HG02943 (cell line): ENCODE results near the gene DYNC1I1.
A peak's percentile ranks its signal among the peaks of the same experiment; 100 is the strongest.

Source experiments
- ATAC-seq: cut with Tn5 transposase; IDR thresholded peaks from one replicate; pipeline ENCODE4 v1.9.1; 2021; ENCODE audit warnings: mild to moderate bottlenecking, low read depth, moderate library complexity; ENCODE audit not compliant: unreplicated experiment

The DYNC1I1 gene

DNA sequence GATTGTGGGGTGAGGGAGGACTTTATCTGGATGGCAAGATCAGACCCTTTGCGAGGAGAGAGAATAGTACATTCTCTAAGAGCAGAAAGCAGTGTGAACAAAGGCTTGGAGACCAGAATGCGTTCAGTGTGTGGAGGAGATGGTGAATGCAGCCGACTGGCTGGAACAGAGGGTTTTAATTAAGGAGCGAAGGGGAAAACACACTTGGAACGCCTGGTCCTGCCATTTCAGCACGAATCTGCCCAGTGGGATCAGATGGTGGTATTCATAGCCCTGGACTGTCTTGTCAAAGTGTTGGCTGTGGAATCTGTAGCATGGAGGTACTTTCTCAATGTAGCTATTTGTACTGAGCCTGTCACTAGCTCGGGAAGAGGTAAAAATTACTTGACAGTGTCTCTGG is 288.7 kb downstream of the DYNC1I1 start:
- ATAC-seq, result no peak

DNA sequence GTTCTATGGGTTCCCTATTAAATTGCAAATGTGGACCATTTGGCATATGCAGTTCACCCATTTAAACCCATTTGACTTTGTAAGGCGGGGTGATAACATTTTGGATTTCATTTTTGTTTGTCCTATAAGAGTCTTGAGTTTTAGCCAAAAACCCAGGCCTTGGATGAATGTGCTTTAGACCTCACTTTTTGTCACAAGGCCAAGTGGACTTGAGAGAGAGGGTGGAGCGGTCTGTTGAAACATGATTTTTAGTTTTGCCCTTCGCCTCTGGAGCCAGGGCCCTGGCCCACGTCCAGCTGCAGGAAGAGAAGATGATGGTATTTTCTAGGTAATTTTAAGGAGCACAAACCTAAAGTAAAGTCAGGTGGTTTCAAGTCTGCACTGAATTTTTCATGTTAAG is 289.5 kb downstream of the DYNC1I1 start:
- no peak for ATAC-seq

DNA sequence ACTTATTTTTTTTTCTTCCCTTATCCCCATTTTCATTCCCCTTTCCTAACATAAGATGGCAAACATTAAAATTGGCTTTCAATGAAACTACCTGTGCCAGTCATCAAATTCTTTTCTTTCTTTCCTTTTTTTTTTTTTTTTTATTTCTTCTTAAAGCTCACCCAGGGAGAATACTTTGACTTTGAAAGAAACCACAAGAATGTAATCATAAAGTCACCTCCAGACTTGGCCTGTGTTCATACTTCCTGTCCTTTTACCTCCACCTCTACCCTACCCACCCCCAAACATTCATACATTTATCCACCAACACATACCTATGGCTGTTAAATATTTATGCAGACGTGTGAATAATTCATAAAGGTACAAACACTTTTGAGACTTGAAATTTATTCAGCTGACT is 295.0 kb downstream of the DYNC1I1 start:
- no peak for ATAC-seq

- no peak for ATAC-seq
Observed at GRCh38 chr7:96069401-96069800, 297.0 kb downstream of the DYNC1I1 start.

- ATAC-seq, result no peak
Observed at GRCh38 chr7:96074871-96075270, 302.5 kb downstream of the DYNC1I1 start.

- peak; percentile 84 for ATAC-seq
Observed at GRCh38 chr7:96075510-96076349, 303.4 kb downstream of the DYNC1I1 start.

GRCh38 chr7:96076350-96076707 is 304.0 kb downstream of the DYNC1I1 start:
- no peak for ATAC-seq

DNA sequence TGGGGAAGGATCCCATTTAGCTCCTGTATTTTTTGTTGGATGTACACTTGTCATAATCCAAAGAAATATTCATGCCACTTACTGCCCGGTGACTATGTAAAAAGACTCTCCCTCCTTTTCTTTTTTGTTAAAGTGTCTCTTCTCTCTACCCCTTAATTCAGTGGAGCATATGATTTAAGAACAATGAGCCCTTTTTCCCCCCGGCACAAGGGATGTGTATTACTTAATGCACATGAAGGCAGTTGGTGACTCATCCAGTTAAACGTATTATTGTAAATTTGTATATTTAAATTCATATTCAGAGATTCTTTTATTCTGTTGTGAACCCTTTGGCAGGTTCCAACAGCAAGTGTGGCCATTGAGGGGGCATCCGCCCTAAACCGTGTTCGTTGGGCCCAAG is 307.7 kb downstream of the DYNC1I1 start:
- no peak for ATAC-seq

- ATAC-seq, result no peak
Observed at GRCh38 chr7:96084881-96085553, 312.7 kb downstream of the DYNC1I1 start.

GRCh38 chr7:96085953-96086352 is 313.6 kb downstream of the DYNC1I1 start:
- ATAC-seq, result no peak

DNA sequence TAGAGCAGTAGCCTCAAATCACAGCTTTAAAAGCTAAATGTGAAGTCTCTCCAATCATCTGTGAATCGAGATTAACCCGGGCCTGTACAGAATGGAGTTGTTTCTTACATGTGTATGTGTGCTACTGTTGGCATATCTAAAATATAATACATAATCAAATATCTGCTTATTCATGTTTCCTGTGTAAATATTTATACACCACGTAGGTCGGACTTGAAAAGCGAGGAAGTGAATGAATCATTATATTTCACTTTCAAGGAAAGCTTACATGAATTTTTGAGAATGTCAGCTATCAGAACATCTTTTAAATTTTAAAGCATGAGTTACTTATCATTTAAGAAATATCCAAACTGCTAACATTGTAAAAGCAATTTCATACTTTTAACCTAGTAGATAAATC is 316.2 kb downstream of the DYNC1I1 start:
- no peak for ATAC-seq

- ATAC-seq, result no peak
Observed at GRCh38 chr7:96089511-96089910, 317.2 kb downstream of the DYNC1I1 start.

DNA sequence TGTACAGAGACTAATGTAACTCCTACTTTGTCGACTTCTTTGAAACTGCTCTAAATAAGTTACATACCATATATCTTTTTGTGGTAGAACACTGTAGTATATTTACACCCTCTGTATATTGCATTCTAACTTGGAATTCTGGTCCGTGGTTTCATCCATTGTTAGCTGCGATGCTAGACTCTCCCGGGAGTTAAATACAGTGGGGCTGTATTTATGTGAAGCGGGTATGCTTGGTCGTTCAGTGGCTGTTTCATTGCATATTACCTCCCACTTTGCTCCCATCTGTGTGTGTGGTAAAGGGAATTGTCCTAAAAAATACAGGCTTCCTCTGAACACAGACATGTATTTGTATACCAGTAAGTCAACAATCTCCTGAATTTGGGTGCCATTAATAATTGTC is 318.4 kb downstream of the DYNC1I1 start:
- no peak for ATAC-seq

- ATAC-seq, result no peak
Observed at GRCh38 chr7:96093435-96093834, 321.1 kb downstream of the DYNC1I1 start.

DNA sequence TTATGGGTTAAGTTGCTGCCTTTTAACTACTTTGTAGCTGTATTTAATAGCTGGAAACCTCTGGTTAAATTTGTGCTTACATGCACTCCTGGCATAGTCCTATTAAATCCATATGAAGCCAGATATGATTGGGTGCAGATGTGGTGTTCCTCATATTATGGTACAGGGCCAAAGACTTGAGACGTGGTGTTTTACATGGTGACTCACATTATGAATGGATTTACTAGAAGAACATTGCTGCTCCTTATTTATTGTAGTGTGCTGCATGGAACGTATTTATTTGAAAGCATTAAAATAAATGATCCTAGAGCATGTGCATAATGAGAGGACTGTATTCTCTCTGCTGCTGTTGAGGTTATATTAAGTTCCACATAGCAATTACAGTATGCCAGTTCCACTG is 325.5 kb downstream of the DYNC1I1 start:
- no peak for ATAC-seq

DNA sequence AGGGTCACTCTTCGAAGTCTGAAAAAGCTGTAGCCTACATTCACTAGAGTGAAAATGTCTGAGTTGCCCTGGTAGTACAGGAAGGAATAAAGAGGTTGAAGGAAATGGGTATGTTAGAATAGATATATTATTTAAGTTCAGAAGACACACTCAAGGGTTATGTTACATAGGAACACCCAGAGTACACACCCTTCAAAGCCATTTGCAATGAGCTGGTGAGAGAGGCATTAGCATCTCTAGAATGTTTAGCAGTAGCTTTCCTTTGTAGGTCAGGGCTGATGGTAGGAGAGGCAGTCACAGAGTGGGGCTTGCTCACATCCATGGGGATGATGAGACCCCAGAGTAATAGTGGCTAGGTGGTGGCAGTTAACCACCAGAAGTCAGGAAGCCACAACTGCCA is 328.4 kb downstream of the DYNC1I1 start:
- no peak for ATAC-seq

DNA sequence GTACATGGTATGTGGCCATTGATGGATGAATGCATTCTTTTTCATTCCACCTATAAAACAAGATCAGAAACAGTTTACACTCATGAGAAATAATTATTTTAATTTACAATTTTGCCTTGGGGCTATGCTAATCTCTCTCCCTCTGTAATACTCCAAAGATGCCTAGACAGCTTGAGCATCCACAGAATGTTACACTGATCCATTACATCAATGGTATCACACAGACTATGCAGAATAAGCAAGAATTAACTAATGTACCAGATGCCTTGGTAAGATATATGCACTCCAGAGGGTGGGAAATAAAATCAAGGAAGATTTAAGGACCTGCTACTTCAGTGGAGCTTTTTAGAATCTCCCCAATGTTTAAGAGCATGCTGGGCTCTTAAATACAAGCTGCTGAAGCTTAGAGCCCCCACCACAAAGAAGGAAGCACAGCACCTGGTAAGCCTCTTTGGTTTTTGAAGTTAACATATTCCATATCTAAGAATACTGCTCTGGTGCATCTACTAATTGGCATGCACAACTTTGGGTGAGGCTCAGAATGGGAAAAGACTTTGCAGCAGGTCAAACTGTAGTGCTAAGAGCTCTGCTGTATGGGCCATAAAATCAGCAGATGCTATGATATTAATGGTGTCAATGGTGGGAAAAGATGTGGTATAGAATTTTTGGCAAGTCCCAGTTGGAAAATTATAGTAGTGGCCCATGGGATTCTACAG is 329.9 kb downstream of the DYNC1I1 start:
- no peak for ATAC-seq

GRCh38 chr7:96104984-96105383 is 332.6 kb downstream of the DYNC1I1 start:
- no peak for ATAC-seq

DNA sequence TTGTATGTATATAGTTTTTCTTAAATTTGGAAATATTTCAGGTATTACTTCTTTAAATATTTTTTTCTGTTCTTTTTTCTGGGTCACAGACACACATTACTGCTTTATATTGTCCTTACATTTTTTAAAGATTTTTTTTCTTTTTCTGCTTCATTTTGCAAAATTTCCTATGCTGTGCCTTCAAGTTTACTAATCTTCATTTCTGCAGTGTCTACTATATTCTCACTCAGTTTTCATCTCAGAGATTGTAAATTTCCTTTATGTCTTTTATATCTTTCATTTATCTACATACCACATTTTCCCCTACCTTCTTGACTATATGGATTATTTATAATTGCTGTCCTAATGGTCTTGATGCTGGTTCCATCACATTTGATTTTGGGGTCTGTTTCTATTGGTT is 339.1 kb downstream of the DYNC1I1 start:
- no peak for ATAC-seq

DNA sequence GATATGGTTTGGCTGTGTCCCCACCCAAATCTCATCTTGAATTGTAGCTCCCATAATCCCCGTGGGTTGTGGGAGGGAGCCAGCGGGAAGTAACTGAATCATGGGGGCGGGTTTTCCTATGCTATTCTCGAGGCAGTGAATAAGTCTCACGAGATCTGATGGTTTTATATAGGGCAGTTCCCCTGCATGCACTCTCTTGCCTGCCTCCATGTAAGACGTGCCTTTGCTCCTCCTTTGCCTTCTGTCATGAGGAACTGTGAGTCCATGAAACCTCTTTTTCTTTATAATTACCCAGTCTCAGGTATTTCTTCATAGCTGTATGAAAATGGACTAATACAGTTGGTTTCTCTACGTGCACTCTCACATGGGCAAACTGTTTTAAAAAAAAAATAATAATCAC is 341.8 kb downstream of the DYNC1I1 start:
- no peak for ATAC-seq

DNA sequence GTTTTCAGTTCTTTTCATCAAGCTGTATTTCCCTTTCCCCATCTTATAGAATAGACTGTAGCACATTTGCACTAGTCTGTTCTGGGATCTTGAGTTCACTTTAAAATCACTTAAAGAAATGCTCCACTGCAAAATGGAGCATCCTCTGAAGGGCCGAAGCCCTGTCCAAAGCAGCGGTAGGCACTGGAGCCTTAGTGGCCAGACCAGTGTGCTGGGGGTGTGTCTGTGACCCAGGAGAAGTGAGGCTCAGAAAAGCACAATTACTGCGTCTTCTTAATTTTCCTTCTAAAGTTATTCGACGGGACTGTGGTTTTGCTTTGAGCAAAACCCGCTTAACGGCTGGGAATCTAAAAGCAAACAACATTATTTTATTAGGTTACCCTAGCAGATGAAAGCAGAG is 343.8 kb downstream of the DYNC1I1 start:
- ATAC-seq, result no peak
